Measurements from ENCODE around the gene TRAK1.

- no peak for TF ChIP-seq EZH2 (optimal IDR thresholded peaks at IDR 0.05; ENCODE audit: low read depth, low read length)
- TF ChIP-seq CTCF (IDR thresholded peaks at IDR 0.05; ENCODE audit: low read length): no peak
- no peak for TF ChIP-seq EZH2phosphoT487 (IDR thresholded peaks at IDR 0.05; ENCODE audit: low read length)
Observed at GRCh38 chr3:42166214-42166613, 75.1 kb downstream of the TRAK1 start.

Measured in MM.1S (cell line).